ENCODE results near the gene TSNAX. TPM values are rescaled to one million over a fixed set of nuclear protein-coding genes. Genes with fewer than 3 reads are reported as not detected.

The TSNAX gene
- total RNA-seq, 1 donor from 2014 or later = 61.0 TPM

GRCh38 chr1:231533240-231533639 lies 4.8 kb downstream of the TSNAX start:
- no peak for DNase-seq (ENCODE audit: low spot score)
- peaks cover 9% of the 10 kb centered on the region for H3K4me1 ChIP-seq
- peaks cover 8% of the 10 kb centered on the region for H3F3A ChIP-seq (ENCODE audit: low read depth)
- peaks cover 94% of the 10 kb centered on the region for H3K79me2 ChIP-seq (ENCODE audit: low read depth)
- no peak overlapping the region for H3K27ac ChIP-seq
- no peaks in the 10 kb centered on the region for H3K27me3 ChIP-seq
- peaks cover 25% of the 10 kb centered on the region for H3K36me3 ChIP-seq
- H3K9ac ChIP-seq = no peak overlapping the region
- Mint-ChIP-seq H3K4me3 (no peak overlapping the region), H3K27me3 (ENCODE audit: insufficient read depth, low read depth) (no peaks in the 10 kb centered on the region), H3K4me1 (peaks cover 17% of the 10 kb centered on the region), H3K27ac (no peak overlapping the region), H3K9me3 (no peaks in the 10 kb centered on the region), H3K36me3 (peaks cover 19% of the 10 kb centered on the region)
- H3K4me3 ChIP-seq = no peak overlapping the region
- H2AFZ ChIP-seq (replicated peaks) = no peak overlapping the region
- no peaks in the 10 kb centered on the region for H3K9me3 ChIP-seq (ENCODE audit: low read depth)
- TF ChIP-seq EZH2phosphoT487 (IDR thresholded peaks at IDR 0.05) = no peak
- no peak for TF ChIP-seq CTCF (IDR thresholded peaks at IDR 0.05)
- no peak for TF ChIP-seq EZH2 (IDR thresholded peaks at IDR 0.05)
- peaks cover 36% of the 10 kb centered on the region for H4K20me1 ChIP-seq (ENCODE audit: low read depth)
- H3K4me2 ChIP-seq = no peak overlapping the region

- Mint-ChIP-seq H3K27me3 (ENCODE audit: insufficient read depth, low read depth) (no peaks in the 10 kb centered on the region), H3K4me1 (peaks cover 7% of the 10 kb centered on the region), H3K27ac (no peak overlapping the region), H3K4me3 (no peak overlapping the region), H3K9me3 (no peaks in the 10 kb centered on the region), H3K36me3 (peaks cover 22% of the 10 kb centered on the region)
- peaks cover 3% of the 10 kb centered on the region for H3K4me1 ChIP-seq
- peaks cover 33% of the 10 kb centered on the region for H4K20me1 ChIP-seq (ENCODE audit: low read depth)
- TF ChIP-seq EZH2phosphoT487 (IDR thresholded peaks at IDR 0.05) (no peak), CTCF (IDR thresholded peaks at IDR 0.05) (no peak), EZH2 (IDR thresholded peaks at IDR 0.05) (no peak)
- peaks cover 97% of the 10 kb centered on the region for H3K79me2 ChIP-seq (ENCODE audit: low read depth)
- no peak overlapping the region for H3K4me2 ChIP-seq
- DNase-seq (ENCODE audit: low spot score) = no peak
- H3F3A ChIP-seq (ENCODE audit: low read depth) = no peaks in the 10 kb centered on the region
- no peaks in the 10 kb centered on the region for H3K27me3 ChIP-seq
- no peaks in the 10 kb centered on the region for H3K9me3 ChIP-seq (ENCODE audit: low read depth)
- no peak overlapping the region for H3K27ac ChIP-seq
- H3K36me3 ChIP-seq = peaks cover 25% of the 10 kb centered on the region
- H2AFZ ChIP-seq (replicated peaks) = no peak overlapping the region
- no peak overlapping the region for H3K4me3 ChIP-seq
- H3K9ac ChIP-seq = no peak overlapping the region
Observed at GRCh38 chr1:231534703-231535159, 6.3 kb downstream of the TSNAX start.

GRCh38 chr1:231536099-231536498 lies 7.6 kb downstream of the TSNAX start:
- Histone ChIP-seq H3F3A (ENCODE audit: low read depth) (no peaks in the 10 kb centered on the region), H4K20me1 (ENCODE audit: low read depth) (peaks cover 30% of the 10 kb centered on the region), H3K4me1 (no peaks in the 10 kb centered on the region), H3K79me2 (ENCODE audit: low read depth) (peaks cover 95% of the 10 kb centered on the region), H2AFZ (replicated peaks) (no peak overlapping the region), H3K4me2 (no peak overlapping the region), H3K4me3 (no peak overlapping the region), H3K36me3 (peaks cover 34% of the 10 kb centered on the region), H3K9me3 (ENCODE audit: low read depth) (no peaks in the 10 kb centered on the region), H3K27ac (no peak overlapping the region), H3K27me3 (no peaks in the 10 kb centered on the region), H3K9ac (no peak overlapping the region)
- no peak for DNase-seq (ENCODE audit: low spot score)
- peaks cover 28% of the 10 kb centered on the region for H3K36me3 Mint-ChIP-seq
- no peaks in the 10 kb centered on the region for H3K27me3 Mint-ChIP-seq (ENCODE audit: insufficient read depth, low read depth)
- no peak overlapping the region for H3K27ac Mint-ChIP-seq
- TF ChIP-seq EZH2phosphoT487 (IDR thresholded peaks at IDR 0.05) (no peak), CTCF (IDR thresholded peaks at IDR 0.05) (no peak), EZH2 (IDR thresholded peaks at IDR 0.05) (no peak)
- no peak overlapping the region for H3K4me3 Mint-ChIP-seq
- peaks cover 2% of the 10 kb centered on the region for H3K4me1 Mint-ChIP-seq
- peaks cover 10% of the 10 kb centered on the region for H3K9me3 Mint-ChIP-seq
